ENCODE measurements around the gene CAPN7. TPM values are rescaled to one million over a fixed set of nuclear protein-coding genes. Genes with fewer than 3 reads are reported as not detected.
A peak's percentile ranks its signal among the peaks of the same experiment; 100 is the strongest.

CAPN7 gene
- total RNA-seq, 2 donors from 2014 or later: 38.1 to 40.5 TPM

DNA sequence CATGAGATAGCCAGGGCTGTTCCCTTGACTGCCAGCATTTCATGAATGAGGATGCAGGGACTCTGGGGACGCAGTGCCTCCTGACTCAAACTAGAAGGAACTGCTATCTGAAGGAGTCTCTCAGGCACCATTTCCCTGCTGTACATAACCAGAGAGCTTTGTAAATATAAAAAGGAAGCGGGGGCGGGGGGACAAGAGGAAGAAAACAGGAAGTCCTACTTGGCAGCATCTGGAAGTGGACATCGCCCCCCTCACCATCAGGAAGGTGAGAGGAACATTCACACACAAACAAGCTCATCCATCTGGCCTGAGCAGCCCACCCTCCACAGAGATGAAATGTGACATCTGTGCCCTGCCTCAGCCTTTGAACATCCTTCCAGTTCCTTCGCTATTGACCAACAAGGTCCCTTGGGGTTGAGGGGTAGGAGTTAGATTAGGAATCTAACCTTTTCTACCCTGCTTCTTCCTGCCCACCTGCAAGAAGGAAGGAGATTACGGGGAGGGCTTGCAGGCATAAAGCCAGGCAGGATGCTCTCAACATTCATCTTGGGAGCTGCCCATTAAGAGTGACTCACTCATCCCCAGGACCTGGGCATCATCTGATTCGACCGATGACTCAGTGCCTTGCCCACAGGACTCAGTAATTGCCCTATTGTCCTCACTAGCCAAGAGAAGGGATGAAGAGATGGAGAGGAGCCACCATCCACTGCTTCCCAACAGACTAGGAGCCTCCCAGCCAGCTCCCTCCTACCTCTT is 94.5 kb downstream of the CAPN7 start:
- Histone ChIP-seq H3K36me3 (replicated peaks in 1 of 2; ENCODE audit: insufficient read depth in 1 of 2, low read depth in 2 of 2) (no peaks in the 10 kb centered on the region), H3K27ac (no peak overlapping the region), H3K4me1 (peaks cover 17% of the 10 kb centered on the region), H3K9me3 (no peaks in the 10 kb centered on the region), H3K27me3 (no peaks in the 10 kb centered on the region), H3K4me3 (no peak overlapping the region)
- TF ChIP-seq POLR2A (IDR thresholded peaks at IDR 0.05): no peak
- TF ChIP-seq, protein P1, sequence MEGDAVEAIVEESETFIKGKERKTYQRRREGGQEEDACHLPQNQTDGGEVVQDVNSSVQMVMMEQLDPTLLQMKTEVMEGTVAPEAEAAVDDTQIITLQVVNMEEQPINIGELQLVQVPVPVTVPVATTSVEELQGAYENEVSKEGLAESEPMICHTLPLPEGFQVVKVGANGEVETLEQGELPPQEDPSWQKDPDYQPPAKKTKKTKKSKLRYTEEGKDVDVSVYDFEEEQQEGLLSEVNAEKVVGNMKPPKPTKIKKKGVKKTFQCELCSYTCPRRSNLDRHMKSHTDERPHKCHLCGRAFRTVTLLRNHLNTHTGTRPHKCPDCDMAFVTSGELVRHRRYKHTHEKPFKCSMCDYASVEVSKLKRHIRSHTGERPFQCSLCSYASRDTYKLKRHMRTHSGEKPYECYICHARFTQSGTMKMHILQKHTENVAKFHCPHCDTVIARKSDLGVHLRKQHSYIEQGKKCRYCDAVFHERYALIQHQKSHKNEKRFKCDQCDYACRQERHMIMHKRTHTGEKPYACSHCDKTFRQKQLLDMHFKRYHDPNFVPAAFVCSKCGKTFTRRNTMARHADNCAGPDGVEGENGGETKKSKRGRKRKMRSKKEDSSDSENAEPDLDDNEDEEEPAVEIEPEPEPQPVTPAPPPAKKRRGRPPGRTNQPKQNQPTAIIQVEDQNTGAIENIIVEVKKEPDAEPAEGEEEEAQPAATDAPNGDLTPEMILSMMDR (IDR thresholded peaks at IDR 0.05): no peak
- ATAC-seq (no peak), DNase-seq (peak in 1 of 4 donors; percentile 46)
- 59 to 74% methylated on average over 7 to 8 of the region's 8 CpGs for WGBS, 2 donors
- intact Hi-C loops (cut with DNase I): no loop called here

DNA sequence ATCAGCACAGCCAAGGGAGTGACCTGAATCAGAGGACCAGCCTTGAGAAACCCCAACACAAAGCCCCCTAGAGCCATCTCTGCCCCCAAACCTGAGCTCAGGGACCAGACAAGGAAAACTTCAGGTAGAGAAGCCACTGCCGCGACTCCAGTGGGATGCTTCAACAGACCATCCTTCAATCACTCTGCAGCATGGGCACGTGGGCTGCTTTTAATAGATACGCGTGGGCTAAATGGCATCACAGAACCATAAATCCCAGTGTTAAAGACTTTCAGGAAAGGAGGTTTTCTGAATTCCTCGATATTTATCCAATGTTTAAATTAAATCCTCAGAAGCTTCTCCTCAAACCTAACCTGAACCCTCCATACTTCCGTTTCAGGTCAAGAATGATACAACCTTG is 95.7 kb downstream of the CAPN7 start:
- H3K9me3 ChIP-seq: no peaks in the 10 kb centered on the region
- ATAC-seq: no peak
- no peak overlapping the region for H3K4me3 ChIP-seq
- intact Hi-C loops (cut with DNase I): no loop called here
- no peak for DNase-seq
- no peaks in the 10 kb centered on the region for H3K27me3 ChIP-seq
- no peaks in the 10 kb centered on the region for H3K36me3 ChIP-seq (replicated peaks in 1 of 2; ENCODE audit: insufficient read depth in 1 of 2, low read depth in 2 of 2)
- H3K27ac ChIP-seq: no peak overlapping the region
- H3K4me1 ChIP-seq: peaks cover 17% of the 10 kb centered on the region
- no peak for TF ChIP-seq POLR2A (IDR thresholded peaks at IDR 0.05)
- TF ChIP-seq, protein P1 (IDR thresholded peaks at IDR 0.05): no peak
- 90 to 95% methylated on average over 7 of the region's 7 CpGs for WGBS, 2 donors

Other genes starting within 250 kb of the CAPN7 start
- 10 to 100 TPM; 17.1 to 24.7 TPM for gene MRPS25, start 140.9 kb upstream of the CAPN7 start, total RNA-seq
- gene RBSN, start 107.1 kb upstream of the CAPN7 start, total RNA-seq: 1 to 10 TPM; 9.1 to 9.2 TPM
- gene SH3BP5, start 126.3 kb downstream of the CAPN7 start, total RNA-seq: 10 to 100 TPM; 13.7 to 21.8 TPM
- gene METTL6, start 221.3 kb downstream of the CAPN7 start, total RNA-seq: 10 to 100 TPM in 1 of 2 donors, 1 to 10 TPM in 1; 3.3 to 14.5 TPM
- gene EAF1, start 221.4 kb downstream of the CAPN7 start, total RNA-seq: 10 to 100 TPM in 1 of 2 donors, 1 to 10 TPM in 1; 9.1 to 12.9 TPM

Measured in body of pancreas (tissue), 4 donors.